ENCODE results near the gene PCNX4.

DNA sequence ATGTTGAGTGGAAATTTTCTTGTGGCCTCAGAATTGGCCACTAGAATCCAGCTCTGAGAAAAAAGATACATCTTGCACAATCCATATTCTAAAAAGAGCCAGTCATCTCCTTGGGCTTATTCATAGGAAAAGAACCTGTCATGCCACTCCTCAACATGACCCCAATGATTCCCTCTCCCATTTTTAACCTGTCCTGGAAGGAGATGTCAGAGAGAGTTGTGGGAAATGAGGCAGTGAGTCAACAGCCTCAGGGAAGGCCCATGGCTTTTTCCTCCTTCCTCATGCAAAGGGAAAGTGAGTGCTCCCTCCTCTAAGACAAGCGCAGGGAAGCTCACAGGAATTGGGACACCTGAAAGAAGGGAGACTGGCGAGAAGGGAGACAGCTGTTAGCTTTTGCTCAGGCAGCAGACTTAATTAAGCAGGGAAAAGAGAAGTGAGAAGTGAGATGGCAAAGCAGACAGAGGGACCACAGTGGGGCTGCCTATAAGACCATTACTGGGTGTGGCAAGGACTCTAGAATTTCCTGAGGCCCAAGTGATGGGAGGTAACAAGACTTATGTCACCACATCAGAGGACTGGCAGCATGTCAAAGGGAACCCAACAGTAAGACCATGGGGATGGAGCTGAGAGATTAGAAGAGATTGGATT lies 83.7 kb downstream of the PCNX4 start:
- no peak for TF ChIP-seq POLR2AphosphoS5 (IDR thresholded peaks at IDR 0.05; ENCODE audit: low read depth)
- TF ChIP-seq, protein P1, sequence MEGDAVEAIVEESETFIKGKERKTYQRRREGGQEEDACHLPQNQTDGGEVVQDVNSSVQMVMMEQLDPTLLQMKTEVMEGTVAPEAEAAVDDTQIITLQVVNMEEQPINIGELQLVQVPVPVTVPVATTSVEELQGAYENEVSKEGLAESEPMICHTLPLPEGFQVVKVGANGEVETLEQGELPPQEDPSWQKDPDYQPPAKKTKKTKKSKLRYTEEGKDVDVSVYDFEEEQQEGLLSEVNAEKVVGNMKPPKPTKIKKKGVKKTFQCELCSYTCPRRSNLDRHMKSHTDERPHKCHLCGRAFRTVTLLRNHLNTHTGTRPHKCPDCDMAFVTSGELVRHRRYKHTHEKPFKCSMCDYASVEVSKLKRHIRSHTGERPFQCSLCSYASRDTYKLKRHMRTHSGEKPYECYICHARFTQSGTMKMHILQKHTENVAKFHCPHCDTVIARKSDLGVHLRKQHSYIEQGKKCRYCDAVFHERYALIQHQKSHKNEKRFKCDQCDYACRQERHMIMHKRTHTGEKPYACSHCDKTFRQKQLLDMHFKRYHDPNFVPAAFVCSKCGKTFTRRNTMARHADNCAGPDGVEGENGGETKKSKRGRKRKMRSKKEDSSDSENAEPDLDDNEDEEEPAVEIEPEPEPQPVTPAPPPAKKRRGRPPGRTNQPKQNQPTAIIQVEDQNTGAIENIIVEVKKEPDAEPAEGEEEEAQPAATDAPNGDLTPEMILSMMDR (conservative IDR thresholded peaks at IDR 0.05; ENCODE audit: low read depth in 2 of 2), result no peak
- TF ChIP-seq CREB1 (CRISPR knock-in tag; IDR thresholded peaks at IDR 0.05; ENCODE audit: low read depth), result no peak
- TF ChIP-seq, protein P2, sequence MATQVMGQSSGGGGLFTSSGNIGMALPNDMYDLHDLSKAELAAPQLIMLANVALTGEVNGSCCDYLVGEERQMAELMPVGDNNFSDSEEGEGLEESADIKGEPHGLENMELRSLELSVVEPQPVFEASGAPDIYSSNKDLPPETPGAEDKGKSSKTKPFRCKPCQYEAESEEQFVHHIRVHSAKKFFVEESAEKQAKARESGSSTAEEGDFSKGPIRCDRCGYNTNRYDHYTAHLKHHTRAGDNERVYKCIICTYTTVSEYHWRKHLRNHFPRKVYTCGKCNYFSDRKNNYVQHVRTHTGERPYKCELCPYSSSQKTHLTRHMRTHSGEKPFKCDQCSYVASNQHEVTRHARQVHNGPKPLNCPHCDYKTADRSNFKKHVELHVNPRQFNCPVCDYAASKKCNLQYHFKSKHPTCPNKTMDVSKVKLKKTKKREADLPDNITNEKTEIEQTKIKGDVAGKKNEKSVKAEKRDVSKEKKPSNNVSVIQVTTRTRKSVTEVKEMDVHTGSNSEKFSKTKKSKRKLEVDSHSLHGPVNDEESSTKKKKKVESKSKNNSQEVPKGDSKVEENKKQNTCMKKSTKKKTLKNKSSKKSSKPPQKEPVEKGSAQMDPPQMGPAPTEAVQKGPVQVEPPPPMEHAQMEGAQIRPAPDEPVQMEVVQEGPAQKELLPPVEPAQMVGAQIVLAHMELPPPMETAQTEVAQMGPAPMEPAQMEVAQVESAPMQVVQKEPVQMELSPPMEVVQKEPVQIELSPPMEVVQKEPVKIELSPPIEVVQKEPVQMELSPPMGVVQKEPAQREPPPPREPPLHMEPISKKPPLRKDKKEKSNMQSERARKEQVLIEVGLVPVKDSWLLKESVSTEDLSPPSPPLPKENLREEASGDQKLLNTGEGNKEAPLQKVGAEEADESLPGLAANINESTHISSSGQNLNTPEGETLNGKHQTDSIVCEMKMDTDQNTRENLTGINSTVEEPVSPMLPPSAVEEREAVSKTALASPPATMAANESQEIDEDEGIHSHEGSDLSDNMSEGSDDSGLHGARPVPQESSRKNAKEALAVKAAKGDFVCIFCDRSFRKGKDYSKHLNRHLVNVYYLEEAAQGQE (IDR thresholded peaks at IDR 0.05; ENCODE audit: unreplicated experiment), result no peak
- no peak for TF ChIP-seq EZH2 (IDR thresholded peaks at IDR 0.05; ENCODE audit: low read depth, unreplicated experiment)
- no peak for TF ChIP-seq EZH2phosphoT487 (IDR thresholded peaks at IDR 0.05; ENCODE audit: unreplicated experiment)
- TF ChIP-seq, protein P3, sequence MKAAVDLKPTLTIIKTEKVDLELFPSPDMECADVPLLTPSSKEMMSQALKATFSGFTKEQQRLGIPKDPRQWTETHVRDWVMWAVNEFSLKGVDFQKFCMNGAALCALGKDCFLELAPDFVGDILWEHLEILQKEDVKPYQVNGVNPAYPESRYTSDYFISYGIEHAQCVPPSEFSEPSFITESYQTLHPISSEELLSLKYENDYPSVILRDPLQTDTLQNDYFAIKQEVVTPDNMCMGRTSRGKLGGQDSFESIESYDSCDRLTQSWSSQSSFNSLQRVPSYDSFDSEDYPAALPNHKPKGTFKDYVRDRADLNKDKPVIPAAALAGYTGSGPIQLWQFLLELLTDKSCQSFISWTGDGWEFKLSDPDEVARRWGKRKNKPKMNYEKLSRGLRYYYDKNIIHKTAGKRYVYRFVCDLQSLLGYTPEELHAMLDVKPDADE (IDR thresholded peaks at IDR 0.05), result no peak
- TF ChIP-seq JUNB (IDR thresholded peaks at IDR 0.05; ENCODE audit: unreplicated experiment), result no peak
- no peak for TF ChIP-seq ZNF114 (CRISPR knock-in tag; IDR thresholded peaks at IDR 0.05)
- TF ChIP-seq ZNF331 (CRISPR knock-in tag; IDR thresholded peaks at IDR 0.05; ENCODE audit: low read depth), result no peak
- TF ChIP-seq STAT1 (IDR thresholded peaks at IDR 0.05; ENCODE audit: unreplicated experiment), result no peak
- TF ChIP-seq, protein P4, sequence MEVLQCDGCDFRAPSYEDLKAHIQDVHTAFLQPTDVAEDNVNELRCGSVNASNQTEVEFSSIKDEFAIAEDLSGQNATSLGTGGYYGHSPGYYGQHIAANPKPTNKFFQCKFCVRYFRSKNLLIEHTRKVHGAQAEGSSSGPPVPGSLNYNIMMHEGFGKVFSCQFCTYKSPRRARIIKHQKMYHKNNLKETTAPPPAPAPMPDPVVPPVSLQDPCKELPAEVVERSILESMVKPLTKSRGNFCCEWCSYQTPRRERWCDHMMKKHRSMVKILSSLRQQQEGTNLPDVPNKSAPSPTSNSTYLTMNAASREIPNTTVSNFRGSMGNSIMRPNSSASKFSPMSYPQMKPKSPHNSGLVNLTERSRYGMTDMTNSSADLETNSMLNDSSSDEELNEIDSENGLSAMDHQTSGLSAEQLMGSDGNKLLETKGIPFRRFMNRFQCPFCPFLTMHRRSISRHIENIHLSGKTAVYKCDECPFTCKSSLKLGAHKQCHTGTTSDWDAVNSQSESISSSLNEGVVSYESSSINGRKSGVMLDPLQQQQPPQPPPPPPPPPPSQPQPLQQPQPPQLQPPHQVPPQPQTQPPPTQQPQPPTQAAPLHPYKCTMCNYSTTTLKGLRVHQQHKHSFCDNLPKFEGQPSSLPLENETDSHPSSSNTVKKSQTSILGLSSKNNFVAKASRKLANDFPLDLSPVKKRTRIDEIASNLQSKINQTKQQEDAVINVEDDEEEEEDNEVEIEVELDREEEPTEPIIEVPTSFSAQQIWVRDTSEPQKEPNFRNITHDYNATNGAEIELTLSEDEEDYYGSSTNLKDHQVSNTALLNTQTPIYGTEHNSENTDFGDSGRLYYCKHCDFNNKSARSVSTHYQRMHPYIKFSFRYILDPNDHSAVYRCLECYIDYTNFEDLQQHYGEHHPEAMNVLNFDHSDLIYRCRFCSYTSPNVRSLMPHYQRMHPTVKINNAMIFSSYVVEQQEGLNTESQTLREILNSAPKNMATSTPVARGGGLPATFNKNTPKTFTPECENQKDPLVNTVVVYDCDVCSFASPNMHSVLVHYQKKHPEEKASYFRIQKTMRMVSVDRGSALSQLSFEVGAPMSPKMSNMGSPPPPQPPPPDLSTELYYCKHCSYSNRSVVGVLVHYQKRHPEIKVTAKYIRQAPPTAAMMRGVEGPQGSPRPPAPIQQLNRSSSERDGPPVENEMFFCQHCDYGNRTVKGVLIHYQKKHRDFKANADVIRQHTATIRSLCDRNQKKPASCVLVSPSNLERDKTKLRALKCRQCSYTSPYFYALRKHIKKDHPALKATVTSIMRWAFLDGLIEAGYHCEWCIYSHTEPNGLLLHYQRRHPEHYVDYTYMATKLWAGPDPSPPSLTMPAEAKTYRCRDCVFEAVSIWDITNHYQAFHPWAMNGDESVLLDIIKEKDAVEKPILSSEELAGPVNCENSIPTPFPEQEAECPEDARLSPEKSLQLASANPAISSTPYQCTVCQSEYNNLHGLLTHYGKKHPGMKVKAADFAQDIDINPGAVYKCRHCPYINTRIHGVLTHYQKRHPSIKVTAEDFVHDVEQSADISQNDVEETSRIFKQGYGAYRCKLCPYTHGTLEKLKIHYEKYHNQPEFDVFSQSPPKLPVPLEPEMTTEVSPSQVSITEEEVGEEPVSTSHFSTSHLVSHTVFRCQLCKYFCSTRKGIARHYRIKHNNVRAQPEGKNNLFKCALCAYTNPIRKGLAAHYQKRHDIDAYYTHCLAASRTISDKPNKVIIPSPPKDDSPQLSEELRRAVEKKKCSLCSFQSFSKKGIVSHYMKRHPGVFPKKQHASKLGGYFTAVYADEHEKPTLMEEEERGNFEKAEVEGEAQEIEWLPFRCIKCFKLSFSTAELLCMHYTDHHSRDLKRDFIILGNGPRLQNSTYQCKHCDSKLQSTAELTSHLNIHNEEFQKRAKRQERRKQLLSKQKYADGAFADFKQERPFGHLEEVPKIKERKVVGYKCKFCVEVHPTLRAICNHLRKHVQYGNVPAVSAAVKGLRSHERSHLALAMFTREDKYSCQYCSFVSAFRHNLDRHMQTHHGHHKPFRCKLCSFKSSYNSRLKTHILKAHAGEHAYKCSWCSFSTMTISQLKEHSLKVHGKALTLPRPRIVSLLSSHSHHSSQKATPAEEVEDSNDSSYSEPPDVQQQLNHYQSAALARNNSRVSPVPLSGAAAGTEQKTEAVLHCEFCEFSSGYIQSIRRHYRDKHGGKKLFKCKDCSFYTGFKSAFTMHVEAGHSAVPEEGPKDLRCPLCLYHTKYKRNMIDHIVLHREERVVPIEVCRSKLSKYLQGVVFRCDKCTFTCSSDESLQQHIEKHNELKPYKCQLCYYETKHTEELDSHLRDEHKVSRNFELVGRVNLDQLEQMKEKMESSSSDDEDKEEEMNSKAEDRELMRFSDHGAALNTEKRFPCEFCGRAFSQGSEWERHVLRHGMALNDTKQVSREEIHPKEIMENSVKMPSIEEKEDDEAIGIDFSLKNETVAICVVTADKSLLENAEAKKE (CRISPR knock-in tag; IDR thresholded peaks at IDR 0.05), result no peak
